Posterior vena cava (tissue), 2 donors: ENCODE data around the gene CRACR2B. TPM values are rescaled to one million over a fixed set of nuclear protein-coding genes. Genes with fewer than 3 reads are reported as not detected.
A peak's percentile ranks its signal among the peaks of the same experiment; 100 is the strongest.

Experiments used
- DNase-seq: peaks from one replicate; pipeline ENCODE4 v3.0.0-alpha.2; 2020; ENCODE audit warnings: low spot score
- intact Hi-C, 2 donors: fragments of 100-400 bp; cut with DNase I; formaldehyde crosslinking; loops; one replicate each; pipeline versions ENCODE4 v1.14.1 to v1.14.2; 2022 to 2023
- total RNA-seq, 2 donors: library from RNA; stranded (reverse); fragmentation: NEBNext Ultra II Directional; extraction: Animal tissue kit (Norgen Biotek cat#: 25700); gene quantifications; one replicate each; pipeline ENCODE4 v1.2.1, GENCODE V29; 2021
- donor health status: DM: yes; HTN: yes; CAD: no.
- donor health status: DM: yes; HTN: yes; CAD: no.

Gene CRACR2B
- total RNA-seq, 2 donors from 2014 or later, result 3.5 to 4.3 TPM

DNA sequence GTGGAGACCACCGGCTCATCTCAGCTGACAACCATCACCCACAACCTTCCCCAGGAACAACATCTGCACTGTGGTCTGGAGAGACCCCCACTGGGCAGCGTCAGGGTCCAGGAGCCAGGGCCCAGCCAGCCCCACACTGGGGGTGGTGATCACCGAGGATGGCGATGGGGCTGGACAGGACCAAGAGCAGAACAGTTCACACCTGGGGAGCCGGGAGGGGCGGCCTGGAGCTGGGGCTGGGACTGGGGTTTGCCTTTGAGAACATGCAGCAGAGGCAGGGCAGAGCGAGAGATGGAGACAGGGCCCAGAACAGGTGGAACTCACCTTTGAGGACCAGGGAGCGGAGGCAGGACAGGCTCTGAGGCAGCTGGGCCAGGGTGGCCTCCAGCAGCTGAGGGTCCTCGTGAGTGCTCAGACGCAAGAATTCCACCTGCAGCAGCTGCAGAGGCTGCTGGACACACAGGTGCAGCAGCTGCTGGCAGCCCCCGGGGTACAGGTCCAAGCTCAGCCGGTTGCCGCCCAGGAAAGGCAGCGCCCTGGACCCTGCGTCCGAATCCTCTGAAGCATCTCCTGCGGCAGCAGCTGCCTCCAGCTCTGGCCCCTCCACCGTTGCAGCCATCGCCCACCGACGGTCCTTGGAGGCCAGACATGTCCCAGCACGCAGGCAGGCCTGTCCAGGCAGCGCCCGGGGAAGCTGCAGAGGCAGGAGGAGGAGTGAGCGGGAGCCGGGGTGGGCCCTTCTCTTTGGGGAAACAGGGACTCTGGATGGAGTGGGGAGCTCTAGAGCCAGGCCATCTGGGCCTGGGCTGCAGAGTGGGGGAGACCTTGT, 23.7 kb upstream of the CRACR2B start:
- peak; percentile 82 for DNase-seq
- intact Hi-C loops, result loop anchor here in 1 of 2 donors (10.0 kb wide), 1 partner anchor 59 kb away; the partner anchor contains the start of gene TALDO1

DNA sequence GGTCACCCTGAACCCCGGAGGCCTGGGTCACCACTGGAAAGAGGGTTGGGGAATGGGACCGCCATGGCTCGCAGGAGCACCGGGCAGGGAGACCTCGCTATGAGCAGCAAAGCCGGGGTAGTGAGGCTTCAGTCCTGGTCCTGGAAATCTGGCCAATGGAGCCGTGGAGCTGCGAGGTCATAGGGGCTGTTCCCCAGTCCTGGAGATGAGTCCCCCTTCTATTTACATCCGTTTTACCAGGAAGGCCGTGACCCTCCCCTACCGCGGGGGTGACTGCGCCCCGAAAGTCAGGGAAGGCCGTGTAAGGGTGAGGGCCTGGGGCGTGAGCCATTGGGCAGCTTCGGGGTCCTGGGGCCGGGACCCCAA, 23.1 kb upstream of the CRACR2B start:
- DNase-seq, result no peak
- intact Hi-C loops, result loop anchor here in 1 of 2 donors (10.0 kb wide), 1 partner anchor 60 kb away; the partner anchor contains the start of gene TALDO1

DNA sequence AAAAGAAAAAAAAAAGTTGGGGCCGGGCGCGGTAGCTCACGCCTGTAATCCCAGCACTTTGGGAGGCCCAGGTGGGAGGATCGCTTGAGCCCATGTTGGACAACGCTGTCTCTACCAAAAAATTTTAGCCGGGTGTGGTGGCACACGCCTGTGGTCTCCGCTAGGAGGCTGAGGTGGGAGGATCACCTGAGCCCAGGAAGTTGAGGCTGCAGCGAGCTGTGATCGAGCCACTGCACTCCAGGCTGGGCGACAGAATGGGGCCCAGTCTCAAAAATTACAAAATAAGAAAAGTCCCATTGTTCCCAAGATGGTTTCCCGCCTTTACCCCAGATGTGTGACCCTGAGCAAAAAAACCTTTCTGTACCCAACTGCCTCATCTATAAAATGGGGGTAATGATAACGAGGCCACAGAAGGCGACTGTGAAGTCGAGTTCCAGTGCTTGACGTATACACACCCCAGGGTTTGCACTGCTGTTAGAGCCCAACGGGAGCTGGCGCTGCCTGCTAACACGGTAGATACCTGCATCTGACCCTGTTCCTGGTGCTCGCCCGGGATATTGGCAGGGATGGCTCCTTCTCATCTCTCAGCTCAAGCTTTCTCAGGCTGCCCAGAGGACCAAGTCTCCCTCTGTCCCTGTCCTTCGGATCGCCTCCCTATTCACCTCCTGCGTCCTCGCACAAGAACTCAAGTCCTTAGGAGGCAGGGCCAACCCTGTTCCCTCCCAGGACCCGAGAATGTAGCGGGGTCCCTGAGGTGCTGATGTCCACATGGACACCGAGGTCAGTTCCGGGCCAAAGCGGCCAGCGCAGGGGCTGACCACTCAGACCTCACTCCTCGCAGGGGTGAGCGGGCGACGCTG, 19.1 kb upstream of the CRACR2B start:
- intact Hi-C loops, result loop anchor here in 1 of 2 donors (10.0 kb wide), 1 partner anchor 64 kb away; the partner anchor contains the start of gene TALDO1
- DNase-seq, result peak; percentile 95

DNA sequence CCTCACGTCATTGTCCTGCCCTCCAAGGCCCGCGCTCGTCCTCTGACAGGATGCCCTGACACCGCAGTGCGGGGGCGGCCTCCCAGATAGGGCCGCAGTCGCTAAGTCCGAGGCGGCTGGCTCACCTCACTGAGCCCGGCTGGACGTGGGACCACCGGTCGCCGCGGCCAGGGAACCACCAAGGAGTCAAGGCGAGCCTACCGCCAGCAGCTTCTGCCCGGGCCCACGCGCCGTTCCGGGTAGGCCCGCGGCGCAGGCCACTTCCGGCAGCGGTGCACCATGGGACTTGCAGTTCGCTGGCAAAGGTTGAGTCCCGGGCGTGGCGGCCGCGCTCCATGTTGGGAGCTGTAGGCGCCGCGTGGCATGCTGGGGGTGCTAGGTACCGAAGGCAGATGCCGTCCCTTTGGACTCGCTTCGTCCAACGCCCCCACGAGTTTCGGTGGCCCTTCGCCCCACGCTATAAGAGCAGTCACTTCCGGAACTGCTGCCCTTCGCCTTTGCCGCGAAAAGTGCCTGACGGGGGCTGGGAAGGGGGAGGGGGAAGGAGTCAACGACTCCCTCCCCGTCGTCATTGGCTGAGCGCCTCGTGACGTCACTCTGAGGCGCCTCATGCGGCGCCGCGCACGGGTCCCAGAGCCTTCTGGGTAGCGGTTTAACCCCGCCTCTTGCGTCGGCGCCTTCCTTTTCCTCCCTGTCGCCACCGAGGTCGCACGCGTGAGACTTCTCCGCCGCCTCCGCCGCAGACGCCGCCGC, 18.3 kb upstream of the CRACR2B start, which contains the start of gene RPLP2:
Gene RPLP2 (plus strand): TSS at position 681 of the 753 bp plus-strand sequence. CDS start 268 bp downstream, outside the sequence.
- DNase-seq, result peak; percentile 100
- intact Hi-C loops, result loop anchor here in 1 of 2 donors (10.0 kb wide), 1 partner anchor 65 kb away; the partner anchor contains the start of gene TALDO1

DNA sequence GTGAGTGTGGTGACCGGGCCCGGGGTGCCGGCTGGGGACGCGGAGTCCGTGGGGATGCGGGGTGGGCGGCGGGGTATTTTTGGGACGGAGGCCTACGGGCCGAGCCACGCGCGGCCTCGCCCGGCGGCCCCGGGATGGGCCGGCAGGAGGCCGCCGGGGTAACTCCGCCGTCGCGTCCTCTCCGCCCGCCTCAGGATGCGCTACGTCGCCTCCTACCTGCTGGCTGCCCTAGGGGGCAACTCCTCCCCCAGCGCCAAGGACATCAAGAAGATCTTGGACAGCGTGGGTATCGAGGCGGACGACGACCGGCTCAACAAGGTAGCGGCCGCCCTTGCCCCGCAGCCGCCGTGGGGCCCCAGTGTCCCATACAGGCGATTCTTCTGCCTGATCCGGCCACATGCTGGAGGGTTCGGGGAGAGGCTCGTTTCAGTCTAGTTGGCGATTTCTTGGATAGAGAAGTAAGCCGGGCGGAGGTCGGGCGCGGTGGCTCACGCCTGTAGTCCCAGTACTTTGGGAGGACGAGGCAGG, 17.6 kb upstream of the CRACR2B start:
- DNase-seq, result peak; percentile 81
- intact Hi-C loops, result no loop called here

DNA sequence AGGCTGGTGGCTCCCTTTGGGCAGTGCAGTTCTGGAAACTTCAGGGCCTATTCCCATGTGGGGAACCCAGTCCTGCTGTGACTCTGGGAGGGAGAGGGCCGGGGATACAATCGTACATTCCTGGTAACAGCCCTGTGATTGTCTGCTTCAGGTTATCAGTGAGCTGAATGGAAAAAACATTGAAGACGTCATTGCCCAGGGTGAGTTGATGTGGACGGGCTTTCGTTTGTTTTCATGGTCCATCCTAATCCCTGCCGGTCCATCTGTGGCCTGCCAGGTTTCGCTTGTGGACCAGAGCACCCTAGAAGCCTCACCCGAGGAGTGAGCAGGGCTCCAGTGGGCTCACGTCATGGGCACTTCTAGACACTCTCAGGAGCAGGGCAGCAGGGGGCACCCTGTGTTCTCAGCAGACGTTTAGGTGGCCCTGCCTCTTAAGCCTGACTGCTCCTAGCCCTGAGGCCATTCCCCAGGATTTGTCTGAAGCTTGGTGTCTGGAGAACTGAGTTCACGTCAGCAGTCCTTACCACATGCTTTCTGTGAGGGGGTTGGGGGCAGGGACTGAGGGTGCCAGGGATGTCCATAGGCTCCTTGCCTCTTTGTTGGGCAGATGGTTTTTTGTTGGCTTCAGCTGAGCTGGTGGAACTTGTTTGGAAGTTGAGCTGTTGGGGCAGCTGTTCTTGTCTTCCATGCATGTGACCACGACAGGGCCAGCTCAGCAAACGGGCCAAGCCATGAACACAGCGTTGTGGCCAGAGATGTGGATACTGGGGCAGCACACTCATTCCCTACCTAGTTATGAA, 16.1 kb upstream of the CRACR2B start:
- intact Hi-C loops, result no loop called here
- no peak for DNase-seq

DNA sequence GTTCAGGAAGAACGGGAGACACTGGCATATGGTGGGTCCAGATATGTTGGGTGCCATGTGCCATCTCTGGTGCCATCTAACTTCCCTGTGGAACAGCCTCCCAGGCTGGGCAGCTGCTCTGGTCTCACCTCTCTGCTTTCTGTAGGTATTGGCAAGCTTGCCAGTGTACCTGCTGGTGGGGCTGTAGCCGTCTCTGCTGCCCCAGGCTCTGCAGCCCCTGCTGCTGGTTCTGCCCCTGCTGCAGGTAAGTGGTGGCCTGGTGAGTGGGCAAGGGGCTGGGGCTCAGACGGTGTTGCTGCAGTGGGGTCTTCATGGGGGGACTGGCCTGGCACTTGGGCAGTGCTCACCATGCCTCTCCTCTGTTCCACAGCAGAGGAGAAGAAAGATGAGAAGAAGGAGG, 15.3 kb upstream of the CRACR2B start:
- no peak for DNase-seq
- intact Hi-C loops, result no loop called here

DNA sequence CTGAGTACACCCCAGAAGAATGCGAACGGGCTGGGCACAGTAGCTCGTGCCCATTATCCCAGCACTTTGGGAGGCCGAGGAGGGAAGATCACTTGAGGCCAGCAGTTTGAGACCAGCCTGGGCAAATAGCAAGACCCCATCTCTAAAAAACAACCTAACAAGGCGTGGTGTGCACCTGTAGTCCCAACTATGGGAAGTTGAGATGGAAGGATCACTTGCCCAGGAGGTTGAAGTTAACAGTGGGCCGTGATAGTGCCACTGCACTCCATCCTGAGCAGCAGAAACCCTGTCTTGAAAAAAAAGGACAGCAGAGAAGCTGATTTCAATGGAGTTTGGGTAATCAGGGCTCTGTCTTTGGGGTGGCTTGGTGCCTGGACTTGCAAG, 14.7 kb upstream of the CRACR2B start:
- no peak for DNase-seq
- intact Hi-C loops, result no loop called here

DNA sequence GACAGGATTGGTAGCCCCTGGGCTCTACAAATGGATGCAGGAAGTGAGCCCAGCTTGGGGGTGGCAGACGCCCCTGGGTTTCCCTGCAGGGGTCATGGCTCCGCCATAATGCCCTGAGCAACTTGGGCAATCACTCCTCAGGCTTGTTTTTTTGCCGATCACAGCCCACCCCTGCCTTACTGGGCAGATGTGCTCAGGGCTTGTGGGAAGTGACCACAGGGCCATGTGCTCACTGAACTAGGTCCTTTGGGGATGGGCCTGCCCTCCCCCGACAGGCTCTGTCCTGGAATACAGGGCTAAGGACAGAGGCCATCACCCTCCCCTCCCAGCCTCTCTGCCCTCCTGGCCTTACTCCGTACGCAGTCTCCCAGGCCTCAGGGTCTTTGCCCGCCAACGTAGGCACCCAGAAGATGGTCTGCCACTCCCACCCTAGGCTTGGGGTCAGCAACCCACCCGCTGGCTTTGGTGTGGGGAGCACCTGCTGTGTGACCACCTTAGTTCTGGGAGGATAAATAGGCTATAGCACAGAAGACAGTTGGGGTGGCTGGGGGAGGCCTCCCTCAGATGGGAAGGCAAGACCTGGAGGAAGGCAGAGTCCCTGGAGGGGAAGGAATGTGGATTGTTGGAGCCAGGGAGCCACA, 14.1 kb upstream of the CRACR2B start:
- intact Hi-C loops, result no loop called here

DNA sequence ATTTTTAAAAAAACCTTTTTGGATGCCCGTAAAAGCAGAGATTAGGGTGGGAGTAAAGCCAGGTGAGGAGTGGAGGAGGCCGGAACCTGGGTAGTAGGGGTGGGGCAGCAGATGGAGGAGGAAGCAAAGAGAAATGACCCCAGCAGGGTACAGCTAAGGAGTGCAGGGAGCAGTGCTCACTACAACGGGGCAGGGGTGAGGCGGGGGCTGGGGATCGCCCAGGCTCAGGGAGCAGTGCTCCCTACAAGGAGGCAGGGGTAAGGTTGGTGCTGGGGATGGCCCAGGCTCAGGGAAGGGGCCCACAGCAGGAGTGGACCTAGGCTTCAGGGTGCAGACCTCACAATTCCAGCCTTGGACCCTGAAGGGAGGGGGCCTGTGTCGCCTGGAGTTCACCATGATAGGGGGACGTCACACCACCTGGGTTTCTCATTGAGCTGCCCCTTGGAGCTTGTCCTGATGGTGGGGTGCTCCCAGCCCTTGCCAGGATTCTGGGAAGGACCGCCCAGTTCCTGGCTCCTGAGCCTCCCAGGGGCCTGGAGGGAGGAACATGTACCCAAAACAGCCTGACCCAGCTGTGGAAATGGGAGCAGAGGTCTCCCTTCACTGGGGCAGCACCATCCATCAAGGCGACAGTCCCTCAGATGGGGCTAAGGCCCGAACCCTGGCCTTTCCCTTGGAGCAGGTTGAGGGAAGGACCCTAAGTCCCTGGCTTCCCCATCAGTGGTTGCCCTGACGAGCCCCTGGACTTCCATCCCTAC, 11.9 kb upstream of the CRACR2B start:
- no peak for DNase-seq
- intact Hi-C loops, result loop anchor here in 1 of 2 donors (5.0 kb wide), 1 partner anchor 1011 kb away; no protein-coding TSS in a partner anchor

More for the DNA sequence above, 14.1 kb upstream of the CRACR2B start:
- DNase-seq, result no peak

DNA sequence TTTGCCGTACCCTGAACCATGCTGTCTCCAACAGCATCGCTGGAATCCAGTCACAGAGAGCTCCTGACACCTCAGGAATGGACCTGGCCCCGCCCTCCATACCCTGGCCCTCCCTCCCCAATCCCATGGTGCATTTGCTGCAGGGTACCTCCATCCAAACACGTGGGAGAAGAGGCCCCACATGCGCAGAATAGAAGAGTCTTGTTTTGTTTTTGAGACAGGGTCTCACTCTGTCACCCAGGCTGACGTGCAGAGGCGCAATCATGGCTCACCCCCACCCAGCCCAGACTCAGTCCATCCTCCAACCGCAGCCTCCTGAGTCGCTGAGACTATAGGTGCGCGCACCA, 11.3 kb upstream of the CRACR2B start:
- intact Hi-C loops, result loop anchor here in 1 of 2 donors (5.0 kb wide), 1 partner anchor 1011 kb away; no protein-coding TSS in a partner anchor
- no peak for DNase-seq

DNA sequence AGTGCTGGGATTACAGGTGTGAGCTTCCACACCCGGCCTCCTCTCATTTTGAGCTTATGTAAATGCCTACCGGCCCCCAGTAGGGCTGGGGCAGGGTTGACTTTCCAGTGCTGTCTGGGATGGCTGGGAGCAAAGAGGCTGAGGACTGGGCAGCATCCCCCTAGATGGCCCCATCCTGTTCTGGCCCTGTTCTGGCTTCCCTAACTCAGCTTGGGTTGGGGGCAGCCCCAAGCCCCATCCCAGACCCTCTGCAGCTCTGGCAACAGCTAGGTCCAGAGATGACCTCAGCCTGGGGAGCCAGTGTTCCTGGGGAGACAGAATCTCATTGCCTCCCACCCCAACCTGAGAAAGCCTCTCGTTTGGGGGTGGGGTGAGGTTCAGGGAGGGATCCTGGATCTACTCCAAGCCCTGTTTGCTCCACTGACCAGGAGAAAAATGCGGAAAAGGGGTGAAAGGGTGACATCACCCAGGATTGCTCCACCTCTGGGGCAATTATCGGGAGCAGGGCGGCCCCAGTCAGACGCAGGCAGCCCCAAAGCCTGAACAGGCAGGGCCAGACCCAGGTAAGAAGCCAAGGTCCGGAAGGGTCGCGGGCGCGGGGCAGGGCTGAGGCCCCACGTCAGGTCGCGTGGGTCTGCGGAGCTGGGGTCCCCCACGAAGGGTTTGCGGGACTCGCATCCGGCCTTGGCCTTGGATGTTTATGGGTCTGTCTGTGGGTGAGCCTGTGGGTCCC, 9.2 kb upstream of the CRACR2B start, which contains the start of gene PNPLA2:
Gene PNPLA2 (plus strand): TSS at position 519 of the 733 bp plus-strand sequence. CDS start 805 bp downstream, outside the sequence.
- intact Hi-C loops, result loop anchor here in 1 of 2 donors (5.0 kb wide), 1 partner anchor 1009 kb away; no protein-coding TSS in a partner anchor
- peak; percentile 85 for DNase-seq

DNA sequence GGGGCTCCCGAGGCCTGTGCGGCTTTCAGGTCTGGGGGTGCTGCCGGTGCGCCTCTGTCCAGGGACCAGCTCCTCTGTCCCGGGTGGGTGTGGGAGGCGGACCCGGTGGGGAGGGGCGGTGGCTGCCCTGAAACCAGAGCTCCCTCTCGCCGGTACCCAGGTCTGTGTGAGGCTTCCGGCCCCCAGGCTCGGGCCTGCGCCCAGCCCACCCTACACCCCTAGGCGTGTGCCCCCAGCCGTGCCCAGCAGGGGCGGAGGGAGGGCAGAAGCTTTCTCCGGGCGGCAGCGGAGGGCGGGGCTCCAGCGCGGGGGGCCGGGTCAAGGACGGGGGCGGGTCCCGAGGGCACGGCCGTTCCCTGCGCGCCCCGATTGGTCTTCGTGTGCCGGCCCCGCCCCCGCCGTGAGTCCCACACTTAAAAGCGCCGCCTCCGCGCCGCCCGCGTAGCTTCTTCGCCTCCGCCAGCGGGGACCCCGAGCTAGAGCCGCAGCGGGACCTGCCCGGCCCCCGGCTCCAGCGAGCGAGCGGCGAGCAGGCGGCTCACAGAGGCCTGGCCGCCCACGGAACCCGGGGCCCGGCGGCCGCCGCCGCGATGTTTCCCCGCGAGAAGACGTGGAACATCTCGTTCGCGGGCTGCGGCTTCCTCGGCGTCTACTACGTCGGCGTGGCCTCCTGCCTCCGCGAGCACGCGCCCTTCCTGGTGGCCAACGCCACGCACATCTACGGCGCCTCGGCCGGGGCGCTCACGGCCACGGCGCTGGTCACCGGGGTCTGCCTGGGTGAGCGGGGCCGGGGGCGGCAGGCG, 8.4 kb upstream of the CRACR2B start:
- intact Hi-C loops, result loop anchor here in 1 of 2 donors (5.0 kb wide), 1 partner anchor 1008 kb away; no protein-coding TSS in a partner anchor
- DNase-seq, result peak; percentile 97

DNA sequence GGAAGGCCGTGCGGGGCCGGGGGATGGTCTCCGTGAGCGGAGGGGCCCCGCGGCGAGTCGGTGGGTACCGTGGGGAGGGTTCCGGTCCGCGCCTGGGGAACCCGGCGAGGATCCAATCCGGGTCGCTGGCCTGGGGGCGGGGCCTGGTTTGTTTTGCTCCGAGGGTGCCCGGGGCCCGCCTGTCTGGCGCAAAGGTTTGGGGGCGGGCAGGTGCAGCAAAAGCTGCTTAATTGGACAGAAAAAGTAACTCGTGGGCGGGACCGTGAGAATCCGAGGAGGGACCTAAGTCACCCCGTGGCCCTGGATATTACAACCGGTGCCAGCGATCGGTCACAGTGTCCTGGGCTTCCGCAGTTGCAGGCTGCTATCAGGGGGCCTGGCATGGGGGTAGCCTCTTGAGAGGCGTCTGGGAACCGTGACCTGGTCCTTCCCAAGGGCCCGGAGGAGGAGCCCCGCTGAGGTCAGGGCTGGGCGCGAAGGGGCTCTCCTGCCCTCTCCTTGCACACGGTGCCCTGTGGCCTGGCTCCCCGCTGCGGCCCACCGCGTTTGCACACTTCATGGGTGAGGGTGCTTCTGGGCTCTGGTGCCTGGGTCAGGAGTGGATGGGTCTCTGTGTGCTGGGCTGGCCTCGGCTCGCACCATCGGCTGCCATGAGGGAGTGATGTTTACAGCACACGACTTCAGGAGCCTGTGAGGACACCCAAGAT, 7.6 kb upstream of the CRACR2B start:
- intact Hi-C loops, result loop anchor here in 1 of 2 donors (5.0 kb wide), 1 partner anchor 1007 kb away; no protein-coding TSS in a partner anchor
- DNase-seq, result peak; percentile 96
